Limb (tissue), 2 donors: ENCODE data around the gene MCM8.
"Not testable (repeated sequence)": the region's sequence is repeated elsewhere in the genome, so short reads cannot be mapped to it uniquely, and the experiment has no call there.

Experiments used
- DNase-seq, 2 donors: peaks; one replicate each; pipeline ENCODE4 v3.0.0-alpha.2; 2016; ENCODE audit errors: extremely low spot score in 2 of 2

The MCM8 gene

DNA sequence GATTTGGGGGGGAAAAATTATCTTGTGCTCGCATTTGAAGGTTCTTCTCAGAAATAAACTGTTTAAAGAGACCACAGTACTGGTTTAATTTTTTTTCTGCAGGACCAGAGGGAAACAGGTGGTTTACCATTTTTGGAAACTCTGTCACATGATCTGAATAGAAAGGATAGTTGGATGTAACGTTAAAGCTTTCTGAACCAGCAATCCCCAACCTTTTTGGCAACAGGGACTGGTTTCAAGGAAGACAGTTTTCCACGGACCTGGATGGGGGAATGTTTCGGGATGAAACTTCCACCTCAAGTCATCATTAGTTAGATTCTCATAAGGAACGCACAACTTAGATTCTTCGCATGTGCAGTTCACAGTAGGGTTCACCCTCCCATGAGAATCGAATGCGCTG lies 50.4 kb downstream of the MCM8 start:
- DNase-seq, result no peak

DNA sequence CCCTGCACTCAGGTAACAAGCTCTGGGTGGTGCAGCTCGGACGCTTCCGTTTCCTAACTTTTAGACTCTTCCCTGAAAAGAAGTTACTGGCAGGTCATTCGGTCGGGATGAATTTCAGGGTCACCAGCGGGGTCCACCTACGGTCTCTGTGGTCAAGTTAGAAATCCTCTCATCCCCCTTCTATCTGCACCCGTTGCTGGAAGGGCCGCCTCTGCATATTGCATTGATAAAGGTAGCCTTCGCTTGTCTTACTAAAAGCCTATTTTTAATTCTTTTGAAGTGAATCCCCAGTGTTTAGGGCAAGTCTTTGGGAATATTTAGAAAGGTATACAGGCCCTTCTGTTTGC lies 56.1 kb downstream of the MCM8 start:
- DNase-seq, result no peak

- DNase-seq, result no peak
Measured at GRCh38 chr20:6007094-6007528, 56.7 kb downstream of the MCM8 start.

- no peak for DNase-seq
Measured at GRCh38 chr20:6007529-6008103, 57.2 kb downstream of the MCM8 start.

DNA sequence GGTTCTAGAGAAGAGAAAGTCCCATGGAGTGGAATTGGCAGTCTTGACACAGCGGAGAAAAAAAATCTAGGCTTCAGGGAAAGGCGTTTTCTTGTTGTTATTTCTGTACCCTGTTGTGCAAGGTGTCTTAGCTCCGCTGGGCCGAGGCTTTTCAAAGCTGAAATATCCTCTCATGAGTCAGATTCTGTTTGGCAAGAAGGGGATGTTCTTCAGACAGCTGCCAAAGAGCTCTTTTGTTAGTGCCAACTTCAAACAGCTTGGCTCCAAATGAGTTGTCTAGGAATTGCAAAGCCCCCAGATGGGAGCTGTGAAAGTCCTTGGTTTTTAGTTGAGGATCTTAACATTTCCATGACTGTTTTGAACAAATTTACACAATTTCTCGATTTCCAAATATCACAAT lies 57.8 kb downstream of the MCM8 start:
- DNase-seq, result peak in 1 of 2 donors; percentile 18

DNA sequence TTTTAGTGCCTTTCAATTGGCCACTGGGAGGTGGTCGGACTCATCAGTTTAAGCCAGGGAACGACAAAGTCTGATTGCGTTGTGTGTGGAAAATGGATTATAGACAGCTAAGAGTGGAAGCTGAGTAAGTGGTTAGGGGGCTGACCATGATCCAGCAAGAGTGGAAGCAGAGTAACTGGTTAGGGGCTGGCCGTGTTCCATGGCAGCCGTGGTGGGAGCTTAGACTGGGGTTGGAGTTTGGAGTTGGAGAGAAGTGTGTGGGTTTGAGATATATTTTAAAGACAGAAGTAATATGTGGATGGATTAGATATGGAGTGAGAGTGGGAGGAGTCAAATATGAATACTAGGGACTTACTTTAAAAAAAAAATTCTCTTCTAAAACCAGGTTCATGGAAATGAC lies 61.7 kb downstream of the MCM8 start:
- DNase-seq, result no peak

- no peak for DNase-seq
Measured at GRCh38 chr20:6014017-6014416, 63.6 kb downstream of the MCM8 start.

DNA sequence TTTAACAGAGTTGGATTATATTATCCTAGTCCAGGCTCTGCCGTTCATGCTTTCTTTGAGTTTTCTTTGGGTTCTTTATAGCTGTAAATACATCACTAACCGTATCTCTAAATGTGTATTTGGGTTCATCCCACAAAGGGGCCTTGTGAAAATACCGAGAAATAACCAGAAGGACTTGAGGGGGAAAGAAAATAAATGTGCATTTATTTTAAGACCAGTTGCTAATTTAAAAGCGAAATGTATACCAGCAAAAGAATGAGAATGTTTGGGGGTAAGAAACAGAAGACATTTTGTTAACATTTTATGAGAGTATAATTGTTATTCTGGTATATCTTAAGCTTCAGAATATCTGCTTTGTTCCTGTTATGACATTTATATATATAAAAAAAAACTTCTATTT lies 64.5 kb downstream of the MCM8 start:
- DNase-seq, result no peak

GRCh38 chr20:6017467-6017866 lies 67.0 kb downstream of the MCM8 start:
- DNase-seq, result no peak

GRCh38 chr20:6017880-6018279 lies 67.4 kb downstream of the MCM8 start:
- DNase-seq, result no peak

GRCh38 chr20:6024768-6025167 lies 74.3 kb downstream of the MCM8 start:
- DNase-seq, result no peak

DNA sequence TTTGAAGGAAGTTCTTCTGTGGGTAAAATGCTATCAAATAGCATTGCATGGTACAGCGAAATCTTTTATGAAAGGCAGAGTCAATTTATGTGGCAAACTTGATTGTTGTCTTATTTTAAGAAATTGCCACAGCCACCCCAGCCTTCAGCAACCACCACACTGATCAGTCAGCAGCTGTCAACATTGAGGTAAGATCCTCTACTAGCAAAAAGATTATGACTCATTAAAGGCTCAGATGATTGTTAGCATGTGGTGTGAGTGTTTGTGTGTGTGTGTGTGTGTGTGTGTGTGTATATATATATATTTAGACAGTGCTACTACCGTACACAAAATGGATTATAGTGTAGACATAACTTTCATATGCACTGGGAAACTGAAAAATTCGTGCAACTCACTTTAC lies 75.6 kb downstream of the MCM8 start:
- DNase-seq, result no peak

DNA sequence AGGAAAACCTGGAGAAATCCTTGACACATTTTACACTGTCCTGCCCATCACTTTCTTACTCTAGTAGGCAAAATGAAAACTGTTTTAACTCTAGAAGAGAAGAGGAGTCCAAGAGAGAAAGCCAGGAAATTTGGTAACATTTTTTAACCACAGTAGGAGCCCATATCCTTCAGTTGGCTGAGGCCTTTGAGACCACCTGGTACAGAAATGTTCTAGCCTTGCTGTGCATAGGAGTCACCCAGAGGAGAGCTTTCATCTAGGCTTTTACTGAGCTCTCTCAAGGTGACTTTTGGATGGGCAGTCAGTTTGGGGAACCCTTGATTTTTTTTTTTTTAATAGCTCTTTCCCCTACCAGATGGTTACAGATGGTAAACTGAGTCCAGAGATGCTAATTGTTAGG lies 78.4 kb downstream of the MCM8 start:
- no peak for DNase-seq

DNA sequence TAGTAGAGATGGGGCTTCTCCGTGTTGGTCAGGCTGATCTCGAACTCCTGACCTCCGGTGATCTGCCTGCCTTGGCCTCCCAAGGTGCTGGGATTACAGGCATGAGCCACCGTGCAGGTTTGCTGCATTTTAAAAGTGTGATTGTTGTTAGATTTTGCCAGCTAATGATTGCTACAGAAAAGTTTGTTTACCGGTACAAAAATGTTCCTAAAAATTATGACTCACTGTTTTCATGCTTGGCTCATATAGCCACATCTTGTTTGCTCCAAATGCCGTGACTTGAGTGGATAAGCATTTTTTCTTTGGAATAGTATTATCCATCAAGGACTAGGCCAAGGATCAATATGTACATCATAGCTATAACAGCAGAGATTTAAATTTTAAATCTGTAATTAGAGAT lies 79.1 kb downstream of the MCM8 start:
- no peak for DNase-seq

- no peak for DNase-seq
Measured at GRCh38 chr20:6030453-6031080, 80.1 kb downstream of the MCM8 start.

GRCh38 chr20:6032907-6033306 lies 82.5 kb downstream of the MCM8 start:
- not testable (repeated sequence) for DNase-seq

DNA sequence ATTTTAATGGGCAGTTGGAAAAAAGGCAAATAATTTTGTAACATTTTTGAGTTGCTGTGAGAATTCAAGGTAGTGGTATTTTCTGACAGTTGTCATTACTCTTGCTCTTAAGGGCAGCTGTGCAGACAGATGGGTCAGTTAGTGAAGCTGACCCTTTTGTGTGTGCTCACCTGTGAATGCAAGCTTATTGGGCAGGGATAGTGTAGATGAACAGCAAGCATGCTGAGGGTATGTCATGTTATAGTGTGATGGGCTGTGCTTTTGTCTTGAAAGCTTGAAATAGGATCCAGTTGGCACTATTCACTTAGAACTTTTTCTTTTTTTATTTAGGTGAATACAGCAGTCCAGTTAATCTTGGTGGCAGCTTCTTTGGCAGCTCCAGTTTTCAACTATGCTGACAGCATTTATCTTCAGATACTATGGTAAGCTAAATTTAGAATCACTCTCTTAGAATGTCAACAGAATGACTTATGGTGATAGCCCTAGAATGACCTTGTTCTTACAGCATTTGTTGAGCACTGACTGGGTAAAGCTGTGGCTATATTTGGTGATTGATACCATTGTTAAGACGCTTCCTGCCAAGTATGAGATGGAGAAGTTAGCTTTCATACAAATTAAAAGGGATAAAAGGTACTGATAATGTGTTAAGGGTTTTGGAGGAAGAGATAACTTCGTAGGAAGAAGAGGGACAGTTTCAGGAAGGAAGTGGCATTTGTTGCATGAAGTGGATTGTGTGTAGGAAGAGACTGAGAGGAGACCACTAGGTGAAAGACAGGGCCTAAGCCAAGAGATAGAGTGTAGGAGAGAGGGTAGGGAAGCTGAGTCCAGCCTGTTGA lies 83.9 kb downstream of the MCM8 start:
- no peak for DNase-seq

GRCh38 chr20:6036213-6036612 lies 85.8 kb downstream of the MCM8 start:
- no peak for DNase-seq

GRCh38 chr20:6037082-6037481 lies 86.6 kb downstream of the MCM8 start:
- no peak for DNase-seq

DNA sequence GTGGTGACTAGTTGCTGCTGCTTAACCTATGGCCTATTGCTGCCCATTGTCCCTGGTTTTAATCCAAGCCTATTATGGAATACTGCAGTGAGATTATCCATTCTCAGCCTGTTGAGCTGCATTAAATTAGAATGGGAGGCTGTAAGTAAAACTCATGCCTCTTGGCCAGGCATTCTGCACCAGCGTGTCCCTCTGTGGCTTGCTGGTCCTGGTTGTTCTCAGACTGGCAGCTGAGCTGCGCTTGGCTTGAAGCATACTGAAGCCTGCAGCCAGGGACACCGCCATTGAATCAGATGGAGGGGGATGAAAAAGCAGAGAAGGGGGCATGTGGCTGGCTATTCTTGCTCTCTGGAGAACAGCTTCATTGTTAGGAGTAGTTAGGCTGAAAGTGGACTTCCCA lies 87.8 kb downstream of the MCM8 start:
- DNase-seq, result no peak

GRCh38 chr20:6039766-6040165 lies 89.3 kb downstream of the MCM8 start:
- DNase-seq, result no peak

DNA sequence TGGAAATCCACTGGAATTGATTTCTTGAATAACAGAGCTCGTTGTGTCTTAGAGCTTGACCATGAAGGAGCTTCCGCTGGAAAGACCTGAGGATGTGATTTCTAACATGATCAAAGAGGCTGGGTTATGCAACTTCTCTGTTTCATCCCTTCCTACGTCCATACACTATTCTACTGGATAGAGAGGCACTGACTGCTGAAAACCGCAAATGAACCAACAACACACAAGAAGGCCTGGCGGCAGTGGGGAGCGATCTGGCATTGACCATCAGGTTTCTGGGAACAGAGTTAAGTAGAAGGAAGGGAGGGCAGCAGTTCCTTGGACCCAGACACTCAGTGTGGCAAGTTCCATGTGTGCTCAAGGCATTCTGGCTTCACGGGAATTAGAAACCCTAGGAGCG lies 90.1 kb downstream of the MCM8 start:
- no peak for DNase-seq
